HepG2 (cell line): ENCODE data around the gene ZNF211. TPM values are rescaled to one million over a fixed set of nuclear protein-coding genes. Genes with fewer than 3 reads are reported as not detected.
A peak's percentile ranks its signal among the peaks of the same experiment; 100 is the strongest.

Experiments used
- AHR ChIP-seq: IDR thresholded peaks from 2 replicates; pipeline ENCODE4 v1.6.1; 2018; ENCODE audit warnings: missing genetic modification reagents, missing compliant biosample characterization
- IRX3 ChIP-seq: sonication (generic); formaldehyde crosslinking; IDR thresholded peaks from 2 replicates; pipeline ENCODE4 v1.8.1; 2023; ENCODE audit warnings: mild to moderate bottlenecking, low read depth, missing genetic modification reagents, borderline replicate concordance
- KLF11 ChIP-seq: IDR thresholded peaks from 2 replicates; pipeline ENCODE4 v1.6.1; 2016; ENCODE audit warnings: missing compliant biosample characterization
- KMT2B ChIP-seq: IDR thresholded peaks from 2 replicates; pipeline ENCODE4 v1.6.1; 2016; ENCODE audit warnings: missing genetic modification reagents, missing compliant biosample characterization
- MBNL3 ChIP-seq: fragments of 250-450 bp; sonication (Bioruptor Pico); conservative IDR thresholded peaks from 2 replicates; pipeline ENCODE4 v1.8.0; 2022; ENCODE audit warnings: mild to moderate bottlenecking, inconsistent platforms
- NFE2L1 ChIP-seq: sonication (generic); formaldehyde crosslinking; IDR thresholded peaks from 2 replicates; pipeline ENCODE4 v1.4.0; 2020; ENCODE audit warnings: missing genetic modification reagents, mild to moderate bottlenecking, borderline replicate concordance
- NFKB2 ChIP-seq: sonication (generic); formaldehyde crosslinking; IDR thresholded peaks from 2 replicates; pipeline ENCODE4 v1.4.0; 2020; ENCODE audit warnings: missing genetic modification reagents, borderline replicate concordance
- NR2F6 ChIP-seq, 2 experiments: IDR thresholded peaks; 2 replicates each; pipeline ENCODE4 v1.6.1; 2016; ENCODE audit warnings: antibody characterized with exemption in 1 of 2, mild to moderate bottlenecking in 1 of 2
- SETDB1 ChIP-seq: sonication (generic); formaldehyde crosslinking; IDR thresholded peaks from 2 replicates; pipeline ENCODE4 v1.5.1; 2020; ENCODE audit warnings: missing genetic modification reagents, mild to moderate bottlenecking, borderline replicate concordance
- SIN3B ChIP-seq: fragments of 150-350 bp; IDR thresholded peaks from 2 replicates; pipeline ENCODE4 v1.6.1; 2014; ENCODE audit warnings: low read length
- YEATS4 ChIP-seq: sonication (generic); formaldehyde crosslinking; IDR thresholded peaks from 2 replicates; pipeline ENCODE4 v1.4.0; 2020; ENCODE audit warnings: missing genetic modification reagents, borderline replicate concordance
- YY1 ChIP-seq: IDR thresholded peaks from 2 replicates; pipeline ENCODE4 v1.6.1; 2011; ENCODE audit warnings: low read length, low read depth, moderate library complexity, mild to moderate bottlenecking; ENCODE audit not compliant: insufficient read depth, insufficient replicate concordance
- ZC3H4 ChIP-seq: sonication (generic); formaldehyde crosslinking; IDR thresholded peaks from 2 replicates; pipeline ENCODE4 v1.4.0; 2020; ENCODE audit warnings: missing genetic modification reagents, borderline replicate concordance
- ZNF17 ChIP-seq: sonication (generic); formaldehyde crosslinking; IDR thresholded peaks from 2 replicates; pipeline ENCODE4 v1.5.0; 2020; ENCODE audit warnings: mild to moderate bottlenecking, missing genetic modification reagents
- ZNF30 ChIP-seq: sonication (generic); formaldehyde crosslinking; IDR thresholded peaks from 2 replicates; pipeline ENCODE4 v1.5.0; 2020; ENCODE audit warnings: mild to moderate bottlenecking, missing genetic modification reagents
- ZNF547 ChIP-seq: sonication (generic); formaldehyde crosslinking; IDR thresholded peaks from 2 replicates; pipeline ENCODE4 v1.5.1; 2020; ENCODE audit warnings: mild to moderate bottlenecking, missing genetic modification reagents
- ZNF672 ChIP-seq: sonication (generic); formaldehyde crosslinking; IDR thresholded peaks from 2 replicates; pipeline ENCODE4 v1.8.1; 2022; ENCODE audit warnings: missing genetic modification reagents
- ZNF724P ChIP-seq: sonication (generic); formaldehyde crosslinking; IDR thresholded peaks from 2 replicates; pipeline ENCODE4 v1.8.0; 2022; ENCODE audit warnings: missing genetic modification reagents, borderline replicate concordance
- polyA plus RNA-seq, 8 experiments: library from polyadenylated mRNA; depleted of rRNA in 3 of 8; stranded (reverse) in 7 of 8; unstranded in 1 of 8; fragments of >200 nt; fragmentation: Illumina TruSeq in 4 of 8; extraction: Trizol in 4 of 8; gene quantifications; 2 replicates each; pipeline versions ENCODE4 v1.2.1 to v1.2.3, GENCODE V29; 2011 to 2016; ENCODE audit warnings: low read depth in 4 of 8, missing spikeins in 1 of 8, mixed read lengths in 1 of 8; ENCODE audit not compliant: insufficient read depth in 1 of 8
- total RNA-seq, 5 experiments: library from RNA; depleted of rRNA; stranded (reverse); fragments of >200 nt; fragmentation: Illumina TruSeq; extraction: Trizol; gene quantifications; 2 replicates each; pipeline ENCODE4 v1.2.3, GENCODE V29; 2016; ENCODE audit warnings: low read depth in 1 of 5
- TF ChIP-seq, protein P1 (sequence below): sonication (generic); formaldehyde crosslinking; IDR thresholded peaks from 2 replicates; pipeline ENCODE4 v1.5.1; 2020; ENCODE audit warnings: missing genetic modification reagents, mild to moderate bottlenecking, borderline replicate concordance
- TF ChIP-seq, protein P2 (sequence below): sonication (generic); formaldehyde crosslinking; IDR thresholded peaks from 2 replicates; pipeline ENCODE4 v1.4.0; 2020; ENCODE audit warnings: low read depth, mild to moderate bottlenecking, missing genetic modification reagents
- TF ChIP-seq, protein P3 (sequence below): sonication (generic); formaldehyde crosslinking; IDR thresholded peaks from 2 replicates; pipeline ENCODE4 v1.4.0; 2020; ENCODE audit warnings: missing genetic modification reagents
- TF ChIP-seq, protein P4 (sequence below): sonication (generic); IDR thresholded peaks from 2 replicates; pipeline ENCODE4 v1.6.1; 2016; ENCODE audit warnings: low read depth, borderline replicate concordance
- TF ChIP-seq, protein P5 (sequence below): sonication (generic); formaldehyde crosslinking; IDR thresholded peaks from 2 replicates; pipeline ENCODE4 v1.4.0; 2020; ENCODE audit warnings: missing genetic modification reagents

Gene ZNF211
- total and polyA plus RNA-seq, 2 of the 13 experiments (the other 11 are each of a cell fraction or from before 2014, with no cell fraction given), result 9.9 to 11.2 TPM

DNA sequence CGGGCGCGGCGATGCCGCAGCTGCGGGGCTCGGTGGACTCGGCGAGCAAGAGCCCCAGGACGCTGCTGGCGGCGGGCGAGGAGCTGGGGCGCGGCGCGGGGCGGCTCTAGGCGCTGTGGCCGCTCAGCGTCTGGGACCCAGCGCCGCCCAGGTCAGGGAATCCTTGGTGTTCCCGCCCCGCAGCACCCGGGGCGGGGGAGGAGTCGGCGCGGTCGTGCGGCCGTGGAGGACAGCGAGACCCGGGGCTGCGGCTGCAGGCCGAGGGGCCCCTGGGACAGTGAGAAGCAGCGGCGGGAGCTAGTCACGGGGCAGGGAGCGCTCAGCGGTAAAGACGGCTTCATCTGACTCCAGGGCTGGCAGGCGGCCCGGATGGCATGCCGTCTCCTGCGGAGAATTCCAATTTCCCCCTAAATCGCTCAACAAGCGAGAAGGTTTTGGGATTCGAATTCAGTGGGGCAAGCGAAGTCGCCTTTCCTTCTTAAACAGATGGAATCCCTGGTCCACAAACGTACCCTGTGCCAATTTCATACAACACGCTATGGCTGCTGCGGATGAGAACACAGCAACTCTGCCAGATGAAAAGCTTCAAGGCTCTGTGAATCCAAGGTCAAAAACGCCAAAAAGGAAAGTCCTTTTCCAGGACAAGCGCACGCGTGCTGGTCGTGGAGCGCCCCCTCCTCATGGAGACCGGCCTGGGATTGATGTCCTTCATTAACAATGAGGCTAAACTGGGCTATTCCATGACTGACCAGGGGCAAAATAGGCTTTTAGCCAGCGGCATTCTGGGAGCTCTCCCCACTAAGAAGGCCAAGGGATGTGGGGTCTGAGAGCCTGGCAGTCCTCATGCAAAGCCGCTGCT, 31.5 kb downstream of the ZNF211 start (continued):
- no peak for TF ChIP-seq NR2F6 (IDR thresholded peaks at IDR 0.05)
- peak; percentile 55 for TF ChIP-seq NR2F6 (CRISPR knock-in tag; IDR thresholded peaks at IDR 0.05)
- TF ChIP-seq ZNF30 (CRISPR knock-in tag), result no peak
- peak; percentile 67; the same call in 1 of the 2 replicates for TF ChIP-seq NFKB2 (CRISPR knock-in tag)
- TF ChIP-seq ZC3H4 (CRISPR knock-in tag), result no peak
- no peak for TF ChIP-seq NFE2L1 (CRISPR knock-in tag)
- 0 out of 2 replicates have a peak, but pooled peaks have one; percentile 62 for TF ChIP-seq IRX3
- TF ChIP-seq KLF11 (CRISPR knock-in tag), result no peak
- peak; percentile 62; the same call in 1 of the 2 replicates for TF ChIP-seq ZNF724P
- peak; percentile 56; the same call in 1 of the 2 replicates for TF ChIP-seq KMT2B (CRISPR knock-in tag)
- no peak for TF ChIP-seq SETDB1 (CRISPR knock-in tag)
- TF ChIP-seq, protein P1, sequence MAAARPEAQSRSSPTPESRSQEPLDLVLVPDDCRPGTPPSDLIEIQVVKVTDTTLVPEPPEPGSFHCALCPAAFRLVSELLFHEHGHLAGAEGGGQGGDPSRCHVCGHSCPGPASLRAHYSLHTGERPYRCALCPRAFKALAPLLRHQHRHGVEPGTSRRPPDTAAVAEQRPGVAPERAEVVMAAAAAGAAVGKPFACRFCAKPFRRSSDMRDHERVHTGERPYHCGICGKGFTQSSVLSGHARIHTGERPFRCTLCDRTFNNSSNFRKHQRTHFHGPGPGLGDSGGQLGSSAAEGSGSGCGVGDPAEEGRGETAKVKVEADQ, result no peak
- TF ChIP-seq, protein P2, sequence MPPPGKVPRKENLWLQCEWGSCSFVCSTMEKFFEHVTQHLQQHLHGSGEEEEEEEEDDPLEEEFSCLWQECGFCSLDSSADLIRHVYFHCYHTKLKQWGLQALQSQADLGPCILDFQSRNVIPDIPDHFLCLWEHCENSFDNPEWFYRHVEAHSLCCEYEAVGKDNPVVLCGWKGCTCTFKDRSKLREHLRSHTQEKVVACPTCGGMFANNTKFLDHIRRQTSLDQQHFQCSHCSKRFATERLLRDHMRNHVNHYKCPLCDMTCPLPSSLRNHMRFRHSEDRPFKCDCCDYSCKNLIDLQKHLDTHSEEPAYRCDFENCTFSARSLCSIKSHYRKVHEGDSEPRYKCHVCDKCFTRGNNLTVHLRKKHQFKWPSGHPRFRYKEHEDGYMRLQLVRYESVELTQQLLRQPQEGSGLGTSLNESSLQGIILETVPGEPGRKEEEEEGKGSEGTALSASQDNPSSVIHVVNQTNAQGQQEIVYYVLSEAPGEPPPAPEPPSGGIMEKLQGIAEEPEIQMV, result no peak
- no peak for TF ChIP-seq ZNF672 (CRISPR knock-in tag)
- TF ChIP-seq, protein P3, sequence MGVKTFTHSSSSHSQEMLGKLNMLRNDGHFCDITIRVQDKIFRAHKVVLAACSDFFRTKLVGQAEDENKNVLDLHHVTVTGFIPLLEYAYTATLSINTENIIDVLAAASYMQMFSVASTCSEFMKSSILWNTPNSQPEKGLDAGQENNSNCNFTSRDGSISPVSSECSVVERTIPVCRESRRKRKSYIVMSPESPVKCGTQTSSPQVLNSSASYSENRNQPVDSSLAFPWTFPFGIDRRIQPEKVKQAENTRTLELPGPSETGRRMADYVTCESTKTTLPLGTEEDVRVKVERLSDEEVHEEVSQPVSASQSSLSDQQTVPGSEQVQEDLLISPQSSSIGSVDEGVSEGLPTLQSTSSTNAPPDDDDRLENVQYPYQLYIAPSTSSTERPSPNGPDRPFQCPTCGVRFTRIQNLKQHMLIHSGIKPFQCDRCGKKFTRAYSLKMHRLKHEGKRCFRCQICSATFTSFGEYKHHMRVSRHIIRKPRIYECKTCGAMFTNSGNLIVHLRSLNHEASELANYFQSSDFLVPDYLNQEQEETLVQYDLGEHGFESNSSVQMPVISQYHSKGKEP (CRISPR knock-in tag), result no peak
- no peak for TF ChIP-seq SIN3B
- no peak for TF ChIP-seq ZNF547
- TF ChIP-seq ZNF17 (CRISPR knock-in tag), result no peak
- TF ChIP-seq, protein P4, sequence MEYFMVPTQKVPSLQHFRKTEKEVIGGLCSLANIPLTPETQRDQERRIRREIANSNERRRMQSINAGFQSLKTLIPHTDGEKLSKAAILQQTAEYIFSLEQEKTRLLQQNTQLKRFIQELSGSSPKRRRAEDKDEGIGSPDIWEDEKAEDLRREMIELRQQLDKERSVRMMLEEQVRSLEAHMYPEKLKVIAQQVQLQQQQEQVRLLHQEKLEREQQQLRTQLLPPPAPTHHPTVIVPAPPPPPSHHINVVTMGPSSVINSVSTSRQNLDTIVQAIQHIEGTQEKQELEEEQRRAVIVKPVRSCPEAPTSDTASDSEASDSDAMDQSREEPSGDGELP, result no peak; the same call in 1 of the 2 replicates
- TF ChIP-seq, protein P5, sequence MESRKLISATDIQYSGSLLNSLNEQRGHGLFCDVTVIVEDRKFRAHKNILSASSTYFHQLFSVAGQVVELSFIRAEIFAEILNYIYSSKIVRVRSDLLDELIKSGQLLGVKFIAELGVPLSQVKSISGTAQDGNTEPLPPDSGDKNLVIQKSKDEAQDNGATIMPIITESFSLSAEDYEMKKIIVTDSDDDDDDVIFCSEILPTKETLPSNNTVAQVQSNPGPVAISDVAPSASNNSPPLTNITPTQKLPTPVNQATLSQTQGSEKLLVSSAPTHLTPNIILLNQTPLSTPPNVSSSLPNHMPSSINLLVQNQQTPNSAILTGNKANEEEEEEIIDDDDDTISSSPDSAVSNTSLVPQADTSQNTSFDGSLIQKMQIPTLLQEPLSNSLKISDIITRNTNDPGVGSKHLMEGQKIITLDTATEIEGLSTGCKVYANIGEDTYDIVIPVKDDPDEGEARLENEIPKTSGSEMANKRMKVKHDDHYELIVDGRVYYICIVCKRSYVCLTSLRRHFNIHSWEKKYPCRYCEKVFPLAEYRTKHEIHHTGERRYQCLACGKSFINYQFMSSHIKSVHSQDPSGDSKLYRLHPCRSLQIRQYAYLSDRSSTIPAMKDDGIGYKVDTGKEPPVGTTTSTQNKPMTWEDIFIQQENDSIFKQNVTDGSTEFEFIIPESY, result no peak
- TF ChIP-seq MBNL3 (CRISPR knock-in tag), result no peak
- TF ChIP-seq AHR (CRISPR knock-in tag), result no peak
- TF ChIP-seq YY1, result peak; percentile 34
- peak; percentile 79 for TF ChIP-seq YEATS4 (CRISPR knock-in tag)
